ENCODE data around the gene MINDY4. TPM values are rescaled to one million over a fixed set of nuclear protein-coding genes. Genes with fewer than 3 reads are reported as not detected.

The MINDY4 gene
- total RNA-seq, 1 donor from 2014 or later: 4.1 TPM

GRCh38 chr7:30884881-30885280 lies 113.7 kb downstream of the MINDY4 start:
- Histone ChIP-seq H2AFZ (ENCODE audit: low read depth, low read length) (no peak overlapping the region), H3K27me3 (ENCODE audit: insufficient read depth, low read length) (peaks cover 11% of the 10 kb centered on the region), H3K4me2 (ENCODE audit: low read length) (no peak overlapping the region), H3K27ac (ENCODE audit: low read depth, low read length) (no peak overlapping the region), H3K4me3 (ENCODE audit: insufficient read depth, low read depth, low read length) (no peak overlapping the region), H3K4me1 (ENCODE audit: insufficient read depth, low read length) (peaks cover 11% of the 10 kb centered on the region), H3K79me2 (ENCODE audit: insufficient read depth, low read length) (no peaks in the 10 kb centered on the region), H4K20me1 (ENCODE audit: insufficient read depth, low read length) (peaks cover 9% of the 10 kb centered on the region), H3K9ac (ENCODE audit: low read length) (no peak overlapping the region), H3K9me3 (ENCODE audit: insufficient read depth, low read depth, low read length) (no peaks in the 10 kb centered on the region), H3K36me3 (ENCODE audit: insufficient read depth, low read length) (no peaks in the 10 kb centered on the region)
- Mint-ChIP-seq H3K9me3 (ENCODE audit: unreplicated experiment) (peaks cover 2% of the 10 kb centered on the region), H3K27me3 (ENCODE audit: low read depth, unreplicated experiment) (peaks cover 21% of the 10 kb centered on the region), H3K27ac (ENCODE audit: unreplicated experiment) (no peak overlapping the region), H3K4me1 (ENCODE audit: low read depth, unreplicated experiment) (peaks cover 25% of the 10 kb centered on the region), H3K4me3 (ENCODE audit: unreplicated experiment) (no peak overlapping the region), H3K36me3 (ENCODE audit: low read depth, unreplicated experiment) (peaks cover 2% of the 10 kb centered on the region)
- TF ChIP-seq EZH2 (IDR thresholded peaks at IDR 0.05; ENCODE audit: insufficient read depth, low read length) (no peak), CTCF (IDR thresholded peaks at IDR 0.05; ENCODE audit: insufficient read depth, low read depth, low read length) (no peak)
- DNase-seq (ENCODE audit: low read depth): no peak
- no peak for FAIRE-seq

- FAIRE-seq (no peak), DNase-seq (ENCODE audit: low read depth) (no peak)
- H3K4me3 ChIP-seq (ENCODE audit: insufficient read depth, low read depth, low read length): no peak overlapping the region
- peaks cover 11% of the 10 kb centered on the region for H3K4me1 ChIP-seq (ENCODE audit: insufficient read depth, low read length)
- Mint-ChIP-seq H3K36me3 (ENCODE audit: low read depth, unreplicated experiment) (peaks cover 2% of the 10 kb centered on the region), H3K4me1 (ENCODE audit: low read depth, unreplicated experiment) (peaks cover 17% of the 10 kb centered on the region), H3K4me3 (ENCODE audit: unreplicated experiment) (no peak overlapping the region), H3K27me3 (ENCODE audit: low read depth, unreplicated experiment) (peaks cover 19% of the 10 kb centered on the region), H3K27ac (ENCODE audit: unreplicated experiment) (no peak overlapping the region), H3K9me3 (ENCODE audit: unreplicated experiment) (no peaks in the 10 kb centered on the region)
- H3K79me2 ChIP-seq (ENCODE audit: insufficient read depth, low read length): no peaks in the 10 kb centered on the region
- no peak overlapping the region for H3K9ac ChIP-seq (ENCODE audit: low read length)
- no peak for TF ChIP-seq EZH2 (IDR thresholded peaks at IDR 0.05; ENCODE audit: insufficient read depth, low read length)
- no peak for TF ChIP-seq CTCF (IDR thresholded peaks at IDR 0.05; ENCODE audit: insufficient read depth, low read depth, low read length)
- peaks cover 9% of the 10 kb centered on the region for H4K20me1 ChIP-seq (ENCODE audit: insufficient read depth, low read length)
- H3K9me3 ChIP-seq (ENCODE audit: insufficient read depth, low read depth, low read length): no peaks in the 10 kb centered on the region
- no peak overlapping the region for H3K27ac ChIP-seq (ENCODE audit: low read depth, low read length)
- no peaks in the 10 kb centered on the region for H3K36me3 ChIP-seq (ENCODE audit: insufficient read depth, low read length)
- H3K27me3 ChIP-seq (ENCODE audit: insufficient read depth, low read length): peaks cover 26% of the 10 kb centered on the region
- no peak overlapping the region for H3K4me2 ChIP-seq (ENCODE audit: low read length)
- no peak overlapping the region for H2AFZ ChIP-seq (ENCODE audit: low read depth, low read length)
Observed at GRCh38 chr7:30886608-30887011, 115.4 kb downstream of the MINDY4 start.

GRCh38 chr7:30887464-30887872 lies 116.3 kb downstream of the MINDY4 start:
- Mint-ChIP-seq H3K4me1 (ENCODE audit: low read depth, unreplicated experiment) (peaks cover 17% of the 10 kb centered on the region), H3K27me3 (ENCODE audit: low read depth, unreplicated experiment) (peaks cover 19% of the 10 kb centered on the region), H3K36me3 (ENCODE audit: low read depth, unreplicated experiment) (peaks cover 5% of the 10 kb centered on the region), H3K27ac (ENCODE audit: unreplicated experiment) (no peak overlapping the region), H3K4me3 (ENCODE audit: unreplicated experiment) (no peak overlapping the region), H3K9me3 (ENCODE audit: unreplicated experiment) (peaks cover 3% of the 10 kb centered on the region)
- no peaks in the 10 kb centered on the region for H3K36me3 ChIP-seq (ENCODE audit: insufficient read depth, low read length)
- H3K9ac ChIP-seq (ENCODE audit: low read length): no peak overlapping the region
- H3K9me3 ChIP-seq (ENCODE audit: insufficient read depth, low read depth, low read length): no peaks in the 10 kb centered on the region
- TF ChIP-seq EZH2 (IDR thresholded peaks at IDR 0.05; ENCODE audit: insufficient read depth, low read length) (no peak), CTCF (IDR thresholded peaks at IDR 0.05; ENCODE audit: insufficient read depth, low read depth, low read length) (no peak)
- H3K79me2 ChIP-seq (ENCODE audit: insufficient read depth, low read length): no peaks in the 10 kb centered on the region
- FAIRE-seq (no peak), DNase-seq (ENCODE audit: low read depth) (no peak)
- peaks cover 9% of the 10 kb centered on the region for H4K20me1 ChIP-seq (ENCODE audit: insufficient read depth, low read length)
- no peak overlapping the region for H3K27ac ChIP-seq (ENCODE audit: low read depth, low read length)
- peaks cover 11% of the 10 kb centered on the region for H3K4me1 ChIP-seq (ENCODE audit: insufficient read depth, low read length)
- no peak overlapping the region for H2AFZ ChIP-seq (ENCODE audit: low read depth, low read length)
- no peak overlapping the region for H3K4me3 ChIP-seq (ENCODE audit: insufficient read depth, low read depth, low read length)
- H3K4me2 ChIP-seq (ENCODE audit: low read length): no peak overlapping the region
- H3K27me3 ChIP-seq (ENCODE audit: insufficient read depth, low read length): peaks cover 34% of the 10 kb centered on the region
